ENCODE data around the gene GNG11. TPM values are rescaled to one million over a fixed set of nuclear protein-coding genes. Genes with fewer than 3 reads are reported as not detected.

The GNG11 gene
- total RNA-seq, 1 donor: 7.6 TPM

- Histone ChIP-seq H3K27me3 (ENCODE audit: insufficient read depth, low read length) (no peaks in the 10 kb centered on the region), H3K27ac (ENCODE audit: low read depth, low read length) (peak overlapping the region; percentile 39), H3K36me3 (ENCODE audit: insufficient read depth, low read length) (no peaks in the 10 kb centered on the region), H3K4me2 (ENCODE audit: insufficient read depth, low read length) (no peak overlapping the region), H4K20me1 (ENCODE audit: insufficient read depth, low read length) (no peaks in the 10 kb centered on the region), H3K9me3 (ENCODE audit: low read depth, low read length) (no peaks in the 10 kb centered on the region), H3K4me1 (ENCODE audit: insufficient read depth, low read length) (peaks cover 19% of the 10 kb centered on the region), H2AFZ (ENCODE audit: low read length) (no peak overlapping the region), H3K4me3 (ENCODE audit: insufficient read depth, low read length) (no peak overlapping the region), H3K79me2 (ENCODE audit: insufficient read depth, low read length) (no peaks in the 10 kb centered on the region)
- no peak for DNase-seq (ENCODE audit: insufficient read length, low spot score, missing footprints)
- no peak for TF ChIP-seq CTCF (IDR thresholded peaks at IDR 0.05; ENCODE audit: extremely low read depth, low read depth, low read length)
These were observed 26.6 kb downstream of the GNG11 start for GRCh38 chr7:93948106-93948505.

GRCh38 chr7:93948873-93949272 lies 27.3 kb downstream of the GNG11 start:
- no peak overlapping the region for H3K4me2 ChIP-seq (ENCODE audit: insufficient read depth, low read length)
- peaks cover 19% of the 10 kb centered on the region for H3K4me1 ChIP-seq (ENCODE audit: insufficient read depth, low read length)
- H2AFZ ChIP-seq (ENCODE audit: low read length): no peak overlapping the region
- no peaks in the 10 kb centered on the region for H3K27me3 ChIP-seq (ENCODE audit: insufficient read depth, low read length)
- H3K27ac ChIP-seq (ENCODE audit: low read depth, low read length): peak overlapping the region; percentile 9
- no peaks in the 10 kb centered on the region for H4K20me1 ChIP-seq (ENCODE audit: insufficient read depth, low read length)
- TF ChIP-seq CTCF (IDR thresholded peaks at IDR 0.05; ENCODE audit: extremely low read depth, low read depth, low read length): no peak
- H3K9me3 ChIP-seq (ENCODE audit: low read depth, low read length): no peaks in the 10 kb centered on the region
- DNase-seq (ENCODE audit: insufficient read length, low spot score, missing footprints): no peak
- no peaks in the 10 kb centered on the region for H3K36me3 ChIP-seq (ENCODE audit: insufficient read depth, low read length)
- no peaks in the 10 kb centered on the region for H3K79me2 ChIP-seq (ENCODE audit: insufficient read depth, low read length)
- H3K4me3 ChIP-seq (ENCODE audit: insufficient read depth, low read length): no peak overlapping the region

GRCh38 chr7:93949423-93949822 lies 27.9 kb downstream of the GNG11 start:
- TF ChIP-seq CTCF (IDR thresholded peaks at IDR 0.05; ENCODE audit: extremely low read depth, low read depth, low read length): no peak
- Histone ChIP-seq H3K79me2 (ENCODE audit: insufficient read depth, low read length) (no peaks in the 10 kb centered on the region), H3K27ac (ENCODE audit: low read depth, low read length) (peak overlapping the region; percentile 9)

GRCh38 chr7:93955304-93955703 lies 33.8 kb downstream of the GNG11 start:
- Histone ChIP-seq H3K4me1 (ENCODE audit: insufficient read depth, low read length) (peaks cover 11% of the 10 kb centered on the region), H2AFZ (ENCODE audit: low read length) (no peak overlapping the region), H4K20me1 (ENCODE audit: insufficient read depth, low read length) (no peaks in the 10 kb centered on the region), H3K79me2 (ENCODE audit: insufficient read depth, low read length) (no peaks in the 10 kb centered on the region), H3K36me3 (ENCODE audit: insufficient read depth, low read length) (no peaks in the 10 kb centered on the region), H3K27me3 (ENCODE audit: insufficient read depth, low read length) (no peaks in the 10 kb centered on the region), H3K4me2 (ENCODE audit: insufficient read depth, low read length) (no peak overlapping the region), H3K27ac (ENCODE audit: low read depth, low read length) (no peak overlapping the region), H3K9me3 (ENCODE audit: low read depth, low read length) (no peaks in the 10 kb centered on the region), H3K4me3 (ENCODE audit: insufficient read depth, low read length) (no peak overlapping the region)
- DNase-seq (ENCODE audit: insufficient read length, low spot score, missing footprints): no peak
- TF ChIP-seq CTCF (IDR thresholded peaks at IDR 0.05; ENCODE audit: extremely low read depth, low read depth, low read length): no peak

More at GRCh38 chr7:93949423-93949822, 27.9 kb downstream of the GNG11 start:
- H3K4me1 ChIP-seq (ENCODE audit: insufficient read depth, low read length): peaks cover 19% of the 10 kb centered on the region
- DNase-seq (ENCODE audit: insufficient read length, low spot score, missing footprints): peak; percentile 82
- H3K4me3 ChIP-seq (ENCODE audit: insufficient read depth, low read length): no peak overlapping the region
- no peaks in the 10 kb centered on the region for H4K20me1 ChIP-seq (ENCODE audit: insufficient read depth, low read length)
- no peaks in the 10 kb centered on the region for H3K27me3 ChIP-seq (ENCODE audit: insufficient read depth, low read length)
- no peak overlapping the region for H2AFZ ChIP-seq (ENCODE audit: low read length)
- no peak overlapping the region for H3K4me2 ChIP-seq (ENCODE audit: insufficient read depth, low read length)
- H3K36me3 ChIP-seq (ENCODE audit: insufficient read depth, low read length): no peaks in the 10 kb centered on the region
- no peaks in the 10 kb centered on the region for H3K9me3 ChIP-seq (ENCODE audit: low read depth, low read length)
